Omental fat pad (tissue), 4 donors: ENCODE data around the gene FGF2. TPM values are rescaled to one million over a fixed set of nuclear protein-coding genes. Genes with fewer than 3 reads are reported as not detected.

ENCODE experiments used
- ATAC-seq: fragments of 150-250 bp; one replicate; pipeline ENCODE4 v1.9.1; 2016; ENCODE audit warnings: mild to moderate bottlenecking, moderate library complexity; ENCODE audit not compliant: low FRiP score
- DNase-seq: peaks from one replicate; pipeline ENCODE4 v3.0.0-alpha.2; 2019; ENCODE audit warnings: low spot score
- CTCF ChIP-seq, 3 donors: fragments of 450-650 bp; IDR thresholded peaks; one replicate each; pipeline ENCODE4 v1.5.1; 2016 to 2017; ENCODE audit warnings: antibody characterized with exemption in 3 of 3, mild to moderate bottlenecking in 3 of 3, moderate library complexity in 2 of 3
- total RNA-seq, 4 donors: library from RNA; depleted of rRNA; stranded (reverse); fragments of >200 nt; gene quantifications; one replicate each; pipeline ENCODE4 v1.1.0, GENCODE V29; 2016

FGF2 gene
- 10 to 100 TPM; 22.0 to 50.9 (median 27.7) TPM for total RNA-seq

- DNase-seq: peak; percentile 49
- ATAC-seq: peak; percentile 69
- no peak for TF ChIP-seq CTCF (IDR thresholded peaks at IDR 0.05)
These were observed at the start of gene FGF2 for GRCh38 chr4:122826553-122827257. Gene FGF2, plus strand, starts transcription at chr4:122826831. Its CDS starts 344 bp downstream, at chr4:122827175.

GRCh38 chr4:122776916-122777315, 49.7 kb upstream of the FGF2 start:
- no peak for TF ChIP-seq CTCF (IDR thresholded peaks at IDR 0.05)
- DNase-seq (no peak), ATAC-seq (no peak)

- ATAC-seq (no peak), DNase-seq (no peak)
- TF ChIP-seq CTCF (IDR thresholded peaks at IDR 0.05): no peak
These were observed 48.6 kb upstream of the FGF2 start for GRCh38 chr4:122777846-122778673.

GRCh38 chr4:122781486-122781885, 45.1 kb upstream of the FGF2 start:
- DNase-seq (no peak), ATAC-seq (no peak)
- TF ChIP-seq CTCF (IDR thresholded peaks at IDR 0.05): no peak

GRCh38 chr4:122783301-122784215, 43.1 kb upstream of the FGF2 start:
- TF ChIP-seq CTCF (IDR thresholded peaks at IDR 0.05): no peak
- ATAC-seq (peak; percentile 98), DNase-seq (no peak)

GRCh38 chr4:122784261-122784660, 42.4 kb upstream of the FGF2 start:
- TF ChIP-seq CTCF (IDR thresholded peaks at IDR 0.05): no peak
- ATAC-seq: no peak
- no peak for DNase-seq
